ELR (cell line): ENCODE data around the gene APLF.
A peak's percentile ranks its signal among the peaks of the same experiment; 100 is the strongest.
"Not testable (repeated sequence)": the region's sequence is repeated elsewhere in the genome, so short reads cannot be mapped to it uniquely, and the experiment has no call there.

Experiments used
- DNase-seq: peaks from one replicate; pipeline ENCODE4 v3.0.0-alpha.2; 2015; ENCODE audit warnings: low read depth

The APLF gene

GRCh38 chr2:68475576-68475975 lies 8.2 kb downstream of the APLF start:
- no peak for DNase-seq

DNA sequence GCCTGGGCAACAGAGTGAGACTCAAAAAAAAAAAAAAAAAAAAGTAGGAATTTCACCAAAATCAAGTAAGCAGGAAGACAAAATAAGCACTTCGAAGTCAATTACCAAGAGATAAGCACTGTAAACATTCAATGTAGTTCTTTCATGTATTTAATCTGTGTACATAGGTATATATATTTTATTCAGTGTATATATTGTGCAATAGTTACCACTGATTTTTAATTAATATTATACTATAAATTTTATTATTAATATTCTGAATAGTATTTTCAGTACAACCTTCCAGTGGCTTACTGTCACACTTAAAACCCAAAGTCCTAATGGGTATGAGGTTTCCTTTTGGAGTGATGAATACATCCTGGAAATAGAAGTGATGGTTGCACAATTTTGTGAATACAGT lies 9.1 kb downstream of the APLF start:
- no peak for DNase-seq

GRCh38 chr2:68478688-68479087 lies 11.3 kb downstream of the APLF start:
- DNase-seq = no peak

- DNase-seq = peak; percentile 39
These were observed 15.0 kb downstream of the APLF start for GRCh38 chr2:68482296-68482820.

GRCh38 chr2:68483011-68483410 lies 15.6 kb downstream of the APLF start:
- no peak for DNase-seq

- DNase-seq = peak; percentile 61
These were observed 20.5 kb downstream of the APLF start for GRCh38 chr2:68487773-68488355.

- peak; percentile 20 for DNase-seq
These were observed 21.2 kb downstream of the APLF start for GRCh38 chr2:68488605-68489004.

GRCh38 chr2:68489282-68489681 lies 21.9 kb downstream of the APLF start:
- DNase-seq = no peak

DNA sequence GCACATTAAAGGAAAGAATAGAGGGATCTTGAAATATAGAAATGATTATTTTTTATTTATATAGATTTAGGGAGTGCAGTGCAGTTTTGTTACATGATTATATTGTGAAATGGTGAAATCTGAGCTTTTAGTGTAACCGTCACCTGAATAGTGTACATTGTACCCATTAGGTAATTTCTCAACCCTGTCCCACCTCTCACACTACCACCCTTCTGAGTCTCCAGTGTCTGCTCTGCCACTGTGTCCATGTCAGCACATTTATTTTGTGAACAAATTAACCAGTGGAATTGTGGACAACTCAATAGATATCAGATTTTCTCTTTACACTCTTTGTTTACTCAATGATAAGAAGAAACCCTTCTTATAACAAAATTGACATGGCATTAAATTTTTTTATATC lies 24.2 kb downstream of the APLF start:
- DNase-seq = no peak

- DNase-seq = no peak
These were observed 31.7 kb downstream of the APLF start for GRCh38 chr2:68499133-68499532.

DNA sequence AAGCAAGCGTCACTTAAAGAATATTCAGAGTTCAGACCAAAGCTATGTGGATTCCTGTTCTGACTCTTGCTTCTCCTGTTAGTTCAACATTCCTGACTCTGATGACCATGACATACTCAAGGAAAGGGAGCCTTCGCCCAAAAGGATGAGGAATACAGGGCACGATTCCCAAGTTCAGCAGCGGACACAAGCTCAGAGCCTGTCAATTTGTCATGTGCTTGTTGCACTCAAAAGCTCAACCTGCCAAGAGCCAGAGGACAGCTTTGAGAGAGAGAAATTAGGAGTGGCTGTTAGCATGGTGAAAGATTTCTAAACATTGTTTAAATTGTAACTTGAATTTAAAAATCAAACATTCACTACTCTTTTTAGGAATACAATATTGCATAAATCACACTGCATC lies 33.3 kb downstream of the APLF start:
- no peak for DNase-seq

DNA sequence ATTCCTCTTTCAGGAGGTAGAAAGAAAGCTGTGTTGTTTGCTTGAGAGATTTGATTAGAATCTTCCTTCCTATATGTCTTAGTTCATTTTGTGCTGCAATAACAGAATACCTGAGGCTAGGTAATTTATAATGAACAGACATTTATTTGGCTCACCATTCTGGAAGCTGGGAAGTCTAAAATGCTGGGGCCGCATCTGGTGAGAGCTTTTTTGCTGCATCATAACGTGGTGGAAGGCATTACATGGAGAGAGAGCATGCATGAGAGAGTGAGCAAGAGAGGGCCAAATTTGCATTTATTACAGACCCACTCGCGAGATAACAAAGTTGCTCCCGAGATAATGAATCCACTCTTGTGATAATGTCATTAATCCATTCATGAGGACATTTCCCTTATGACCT lies 34.4 kb downstream of the APLF start:
- no peak for DNase-seq

DNA sequence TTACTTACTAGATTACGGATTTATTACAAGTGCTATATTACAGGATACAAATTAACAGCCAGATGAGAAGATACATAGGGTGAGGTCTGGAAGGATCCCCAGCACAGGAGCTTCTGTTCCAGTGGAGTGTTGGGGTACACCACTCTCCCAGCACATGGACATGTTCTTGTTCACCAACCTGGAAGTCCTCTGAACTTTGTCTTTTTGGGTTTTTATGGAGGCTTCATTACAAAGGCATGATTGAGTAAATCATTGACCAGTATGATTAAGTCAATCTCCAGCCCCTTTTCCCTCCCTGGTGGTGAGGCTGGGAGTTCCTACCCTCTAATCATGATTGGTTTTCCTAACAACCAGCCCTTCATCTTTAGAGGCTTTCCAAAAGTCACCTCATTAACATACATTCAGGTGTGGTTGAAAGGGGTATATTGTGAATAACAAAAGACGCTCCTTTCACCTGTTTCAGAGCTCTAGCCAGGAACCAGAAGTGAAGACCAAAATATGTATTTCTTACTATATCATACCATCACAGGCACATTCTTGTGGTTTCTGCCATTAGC lies 38.3 kb downstream of the APLF start:
- no peak for DNase-seq

GRCh38 chr2:68506170-68506569 lies 38.8 kb downstream of the APLF start:
- no peak for DNase-seq

DNA sequence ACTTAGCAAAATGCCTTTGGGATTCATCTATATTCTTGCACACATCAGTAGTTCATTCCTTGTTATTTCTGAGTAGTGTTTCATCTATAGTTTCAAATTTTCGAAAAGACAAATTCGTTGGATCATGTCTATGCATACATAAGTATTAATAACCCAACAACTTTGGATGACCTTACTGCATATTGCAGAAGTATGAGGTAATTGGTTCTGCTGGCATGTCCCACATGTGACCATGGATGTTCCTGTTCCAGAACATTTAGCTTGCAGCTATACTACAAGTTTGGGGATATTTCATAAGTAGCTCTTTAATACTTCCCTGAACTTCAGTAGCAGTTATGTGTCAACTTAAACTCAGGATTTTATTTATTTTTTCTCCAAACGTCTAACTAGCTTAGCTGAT lies 44.9 kb downstream of the APLF start:
- DNase-seq = no peak

- DNase-seq = no peak
These were observed 45.6 kb downstream of the APLF start for GRCh38 chr2:68512966-68513365.

DNA sequence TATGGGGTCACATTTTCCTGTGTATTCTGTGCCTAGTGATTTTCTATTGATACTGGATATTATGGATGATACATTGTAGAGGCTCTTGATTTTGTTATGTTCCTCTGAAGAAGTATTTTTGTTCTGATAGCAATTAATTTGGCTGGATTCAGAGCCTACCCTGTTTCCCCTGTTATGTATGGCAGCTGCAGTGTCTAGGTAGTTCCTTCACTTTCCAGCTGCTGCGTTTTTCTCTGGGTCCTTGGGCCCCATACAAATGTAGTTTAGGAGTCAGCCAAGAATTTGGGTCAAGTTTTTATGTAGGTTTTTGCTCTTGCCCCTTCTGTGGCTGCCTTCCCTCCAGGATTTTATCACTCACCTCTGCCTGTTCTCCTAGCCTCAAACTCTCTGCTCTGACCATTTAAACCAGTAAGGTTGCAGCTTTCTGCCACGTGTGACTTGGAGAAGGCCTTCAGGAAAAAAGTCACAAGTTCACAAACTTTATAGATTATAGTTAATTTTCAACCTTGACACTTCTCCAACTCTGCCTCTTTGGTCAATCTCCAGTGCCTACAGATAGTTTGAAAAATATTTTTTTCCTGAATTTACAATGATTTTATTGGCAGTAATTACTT lies 47.0 kb downstream of the APLF start:
- DNase-seq = no peak

- no peak for DNase-seq
These were observed 48.9 kb downstream of the APLF start for GRCh38 chr2:68516051-68516955.

DNA sequence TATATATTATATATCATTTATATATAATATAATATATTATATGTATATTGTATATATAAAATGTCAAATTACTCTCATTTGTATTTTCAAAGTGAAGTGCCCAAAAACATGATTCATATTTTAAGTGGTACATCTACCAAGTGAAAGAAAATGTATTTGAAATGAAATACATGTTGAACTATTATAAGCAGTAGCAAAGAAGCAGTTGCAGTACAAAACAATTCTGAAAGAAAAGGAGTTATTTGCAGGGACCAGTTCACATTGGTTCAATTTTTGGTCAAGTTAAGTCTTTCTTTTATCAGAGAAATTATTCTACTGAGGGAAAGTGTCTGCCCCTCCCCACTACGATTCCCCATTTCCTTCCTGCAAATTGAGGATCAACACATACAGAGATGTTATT lies 51.9 kb downstream of the APLF start:
- no peak for DNase-seq

DNA sequence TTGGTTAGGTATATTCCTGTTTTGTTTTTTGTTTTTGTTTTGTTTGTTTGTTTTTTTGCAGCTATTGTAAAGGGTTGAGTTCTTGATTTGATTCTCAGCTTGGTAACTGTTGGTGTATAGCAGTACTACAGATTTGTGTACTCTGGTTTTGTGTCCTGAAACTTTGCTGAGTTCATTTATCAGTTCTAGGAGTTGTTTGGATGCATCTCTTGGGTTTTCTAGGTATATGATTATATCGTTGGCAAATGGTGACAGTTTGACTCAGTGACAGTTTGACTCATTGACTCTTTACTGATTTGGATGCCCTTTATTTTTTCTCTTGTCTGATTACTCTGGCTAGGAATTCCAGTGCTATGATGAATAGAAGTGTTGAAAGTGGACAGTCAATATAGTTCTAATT lies 53.7 kb downstream of the APLF start:
- DNase-seq = no peak

- not testable (repeated sequence) for DNase-seq
These were observed 59.6 kb downstream of the APLF start for GRCh38 chr2:68526943-68527342.

DNA sequence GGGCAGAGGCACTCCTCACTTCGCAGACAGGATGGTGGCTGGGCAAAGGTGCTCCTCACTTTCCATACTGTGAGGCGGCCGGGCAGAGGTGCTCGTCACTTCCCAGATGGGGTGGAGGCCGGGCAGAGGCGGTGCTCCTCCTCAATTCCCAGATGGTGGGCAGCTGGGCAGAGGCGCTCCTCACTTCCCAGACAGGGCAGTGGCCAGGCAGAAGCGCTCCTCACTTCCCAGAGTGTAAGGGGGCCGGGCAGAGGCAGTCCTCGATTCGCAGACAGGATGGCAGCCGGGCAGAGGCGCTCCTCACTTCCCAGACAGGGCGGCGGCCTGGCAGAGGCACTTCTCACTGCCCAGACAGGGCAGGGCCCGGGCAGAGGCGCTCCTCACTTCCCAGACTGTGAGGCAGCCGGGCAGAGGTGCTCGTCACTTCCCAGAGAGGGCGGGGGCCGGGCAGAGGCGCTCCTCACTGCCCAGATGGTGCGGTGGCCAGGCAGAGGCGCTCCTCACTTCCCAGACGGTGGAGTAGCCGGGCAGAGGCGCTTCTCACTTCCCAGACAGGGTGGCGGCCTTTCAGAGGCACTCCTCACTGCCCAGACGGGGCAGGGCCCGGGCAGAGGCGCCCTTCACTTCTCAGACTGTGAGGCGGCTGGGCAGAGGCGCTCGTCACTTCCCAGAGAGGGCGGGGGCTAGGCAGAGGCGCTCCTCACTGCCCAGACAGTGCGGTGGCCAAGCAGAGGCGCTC lies 60.1 kb downstream of the APLF start:
- not testable (repeated sequence) for DNase-seq
